ENCODE measurements around the gene GAS6. TPM values are rescaled to one million over a fixed set of nuclear protein-coding genes. Genes with fewer than 3 reads are reported as not detected.

GAS6 gene
- total RNA-seq, 1 experiment from 2014 or later: 49.4 TPM

DNA sequence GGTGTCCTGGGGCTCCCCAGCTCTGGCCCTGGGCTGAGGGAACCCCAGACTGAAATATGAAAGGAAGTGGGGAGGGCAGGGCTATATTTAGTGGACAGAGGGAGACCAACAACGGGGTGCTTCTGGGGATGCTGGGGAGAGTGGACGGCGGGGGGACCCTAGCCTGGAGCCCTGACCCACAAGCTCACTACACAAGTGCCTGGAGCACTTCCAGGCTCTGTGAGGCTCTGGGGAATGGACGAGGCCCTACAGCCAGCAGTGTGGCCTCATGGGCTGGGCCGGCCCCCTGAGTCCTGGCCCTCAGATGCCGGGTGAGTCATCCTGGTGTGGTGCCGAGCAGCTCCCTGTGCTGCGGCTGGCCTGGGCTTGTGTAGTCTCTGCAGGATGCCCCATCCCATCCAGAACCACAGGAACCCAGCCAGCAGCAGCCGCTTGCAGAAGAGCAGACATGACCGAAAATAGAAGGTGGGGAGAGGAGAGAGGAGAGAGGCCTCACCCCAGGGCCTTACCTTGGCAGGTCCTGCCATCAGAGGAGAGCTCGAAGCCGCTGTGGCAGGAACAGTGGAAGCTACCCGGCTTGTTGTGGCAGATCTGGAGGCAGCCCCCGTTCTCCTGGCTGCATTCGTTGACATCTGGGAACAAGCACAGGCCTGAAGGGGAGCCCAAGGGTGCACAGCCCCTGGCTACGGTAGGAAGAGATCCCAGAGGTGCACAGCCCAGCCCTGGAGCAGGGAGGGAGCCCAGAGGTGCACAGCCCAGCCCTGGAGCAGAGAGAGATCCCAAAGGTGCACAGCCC, 26.1 kb downstream of the GAS6 start:
- H3K4me3 ChIP-seq (replicated peaks in 1 of 2; ENCODE audit: low read depth in 1 of 2, low read length in 2 of 2): peak overlapping the region; percentile 15 to 26
- DNase-seq (ENCODE audit: low read depth, low spot score) (peak; percentile 67), ATAC-seq (peak; percentile 88)
- H3K4me1 ChIP-seq (ENCODE audit: control insufficient read depth in 1 of 2, insufficient read depth in 2 of 2, low read length in 2 of 2): peaks cover 29 to 45% of the 10 kb centered on the region in 2 experiments
- intact Hi-C loops (cut with micrococcal nuclease): no loop called here
- H3K9ac ChIP-seq (ENCODE audit: low read length): peak overlapping the region; percentile 51
- CTCF ChIA-PET: no interaction called here
- H2AFZ ChIP-seq (ENCODE audit: low read depth, low read length, poor library complexity, severe bottlenecking): no peak overlapping the region
- no peaks in the 10 kb centered on the region for H3K79me2 ChIP-seq (ENCODE audit: insufficient read depth, low read length)
- TF ChIP-seq POLR2AphosphoS5 (IDR thresholded peaks at IDR 0.05; ENCODE audit: low read depth, low read length) (peak; percentile 49; the same call in 1 of the 2 replicates), ZFX (IDR thresholded peaks at IDR 0.05) (0 out of 2 replicates have a peak, but pooled peaks have one; percentile 7), EGR1 (IDR thresholded peaks at IDR 0.05; ENCODE audit: low read depth) (no peak)
- no peaks in the 10 kb centered on the region for H4K20me1 ChIP-seq (ENCODE audit: insufficient read depth)
- peaks cover 0 to 4% of the 10 kb centered on the region in 2 experiments; a peak in 1 of 4 replicates for H3K36me3 ChIP-seq (ENCODE audit: control insufficient read depth in 1 of 2, insufficient read depth in 2 of 2, low read length in 2 of 2)
- no peaks in the 10 kb centered on the region for H3K9me3 ChIP-seq (ENCODE audit: control insufficient read depth in 1 of 2, insufficient read depth in 1 of 2, low read depth in 1 of 2, low read length in 2 of 2)
- RAD21 ChIA-PET (ENCODE audit: low non-redundant PET in 1 of 2, low total read pairs in 2 of 2, uncharacterized antibody in 2 of 2, unreplicated experiment in 2 of 2): no interaction called here
- H3K27me3 ChIP-seq (ENCODE audit: insufficient read depth, low read length): no peaks in the 10 kb centered on the region
- peak overlapping the region; percentile 100 for H3K27ac ChIP-seq (ENCODE audit: low read depth, low read length)
- no TSS peak for BruUV-seq (replicated peaks)
- peak overlapping the region; percentile 87 for H3K4me2 ChIP-seq (ENCODE audit: low read length)
- POLR2A ChIA-PET: interaction anchor here (0.7 kb wide), 1 partner anchor 54 kb away, joined by 3 read pairs; no protein-coding TSS in a partner anchor
- H3K9me2 ChIP-seq (ENCODE audit: insufficient read depth): no peaks in the 10 kb centered on the region

- Histone ChIP-seq H3K27ac (ENCODE audit: low read depth, low read length) (peak overlapping the region; percentile 100), H3K4me3 (replicated peaks in 1 of 2; ENCODE audit: low read depth in 1 of 2, low read length in 2 of 2) (peak overlapping the region; percentile 9 to 26; a peak in 3 of 4 replicates), H2AFZ (ENCODE audit: low read depth, low read length, poor library complexity, severe bottlenecking) (no peak overlapping the region), H3K4me2 (ENCODE audit: low read length) (peak overlapping the region; percentile 87), H3K9me3 (ENCODE audit: control insufficient read depth in 1 of 2, insufficient read depth in 1 of 2, low read depth in 1 of 2, low read length in 2 of 2) (no peaks in the 10 kb centered on the region), H3K36me3 (ENCODE audit: control insufficient read depth in 1 of 2, insufficient read depth in 2 of 2, low read length in 2 of 2) (peaks cover 0 to 4% of the 10 kb centered on the region in 2 experiments; a peak in 1 of 4 replicates), H3K9me2 (ENCODE audit: insufficient read depth) (no peaks in the 10 kb centered on the region), H3K4me1 (ENCODE audit: control insufficient read depth in 1 of 2, insufficient read depth in 2 of 2, low read length in 2 of 2) (peaks cover 29 to 45% of the 10 kb centered on the region in 2 experiments), H4K20me1 (ENCODE audit: insufficient read depth) (no peaks in the 10 kb centered on the region), H3K9ac (ENCODE audit: low read length) (peak overlapping the region; percentile 51), H3K79me2 (ENCODE audit: insufficient read depth, low read length) (no peaks in the 10 kb centered on the region), H3K27me3 (ENCODE audit: insufficient read depth, low read length) (no peaks in the 10 kb centered on the region)
- TF ChIP-seq, protein P1, sequence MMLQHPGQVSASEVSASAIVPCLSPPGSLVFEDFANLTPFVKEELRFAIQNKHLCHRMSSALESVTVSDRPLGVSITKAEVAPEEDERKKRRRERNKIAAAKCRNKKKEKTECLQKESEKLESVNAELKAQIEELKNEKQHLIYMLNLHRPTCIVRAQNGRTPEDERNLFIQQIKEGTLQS (IDR thresholded peaks at IDR 0.05): no peak
- TF ChIP-seq, protein P2, sequence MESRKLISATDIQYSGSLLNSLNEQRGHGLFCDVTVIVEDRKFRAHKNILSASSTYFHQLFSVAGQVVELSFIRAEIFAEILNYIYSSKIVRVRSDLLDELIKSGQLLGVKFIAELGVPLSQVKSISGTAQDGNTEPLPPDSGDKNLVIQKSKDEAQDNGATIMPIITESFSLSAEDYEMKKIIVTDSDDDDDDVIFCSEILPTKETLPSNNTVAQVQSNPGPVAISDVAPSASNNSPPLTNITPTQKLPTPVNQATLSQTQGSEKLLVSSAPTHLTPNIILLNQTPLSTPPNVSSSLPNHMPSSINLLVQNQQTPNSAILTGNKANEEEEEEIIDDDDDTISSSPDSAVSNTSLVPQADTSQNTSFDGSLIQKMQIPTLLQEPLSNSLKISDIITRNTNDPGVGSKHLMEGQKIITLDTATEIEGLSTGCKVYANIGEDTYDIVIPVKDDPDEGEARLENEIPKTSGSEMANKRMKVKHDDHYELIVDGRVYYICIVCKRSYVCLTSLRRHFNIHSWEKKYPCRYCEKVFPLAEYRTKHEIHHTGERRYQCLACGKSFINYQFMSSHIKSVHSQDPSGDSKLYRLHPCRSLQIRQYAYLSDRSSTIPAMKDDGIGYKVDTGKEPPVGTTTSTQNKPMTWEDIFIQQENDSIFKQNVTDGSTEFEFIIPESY (IDR thresholded peaks at IDR 0.05; ENCODE audit: extremely low read depth, insufficient replicate concordance, low read length): peak; percentile 20
- TF ChIP-seq POLR2AphosphoS5 (IDR thresholded peaks at IDR 0.05; ENCODE audit: low read depth, low read length): no peak; the same call in 1 of the 2 replicates
- peak; percentile 52 for ATAC-seq
- intact Hi-C loops (cut with micrococcal nuclease): no loop called here
- RAD21 ChIA-PET (ENCODE audit: low non-redundant PET in 1 of 2, low total read pairs in 2 of 2, uncharacterized antibody in 2 of 2, unreplicated experiment in 2 of 2): no interaction called here
- CTCF ChIA-PET: no interaction called here
- BruUV-seq (replicated peaks): TSS peak; percentile 79
- POLR2A ChIA-PET: no interaction called here
- peak; percentile 33 for DNase-seq (ENCODE audit: low read depth, low spot score)
These were observed 26.9 kb downstream of the GAS6 start for GRCh38 chr13:113836768-113837559.

Data from HCT116 (cell line).